ENCODE results near the gene SEC24D. TPM values are rescaled to one million over a fixed set of nuclear protein-coding genes. Genes with fewer than 3 reads are reported as not detected.

Gene SEC24D
- total RNA-seq, 1 experiment from 2014 or later, result 61.5 TPM

GRCh38 chr4:118751629-118752323 is 84.2 kb downstream of the SEC24D start:
- Mint-ChIP-seq H3K27me3 (ENCODE audit: low read depth) (no peaks in the 10 kb centered on the region), H3K4me1 (peaks cover 13 to 15% of the 10 kb centered on the region in 2 experiments), H3K9me3 (no peaks in the 10 kb centered on the region), H3K27ac (no peak overlapping the region), H3K36me3 (ENCODE audit: insufficient read depth in 1 of 3, low read depth in 3 of 3) (peaks cover 10 to 25% (median 15%) of the 10 kb centered on the region in 3 experiments; a peak in 6 of 7 replicates), H3K4me3 (no peak overlapping the region)
- H3K56ac ChIP-seq (ENCODE audit: insufficient read length, low read depth, low read length), result no peak overlapping the region
- H3K9me3 ChIP-seq (ENCODE audit: control insufficient read depth, low read depth, low read length), result no peaks in the 10 kb centered on the region
- H3K18ac ChIP-seq (ENCODE audit: insufficient read length, low read depth, low read length), result no peak overlapping the region
- no peak overlapping the region for H4K5ac ChIP-seq (ENCODE audit: insufficient read length, low read depth, low read length)
- no peak overlapping the region for H3K9ac ChIP-seq (ENCODE audit: extremely low read depth, insufficient read length, low read length)
- H3K23me2 ChIP-seq (ENCODE audit: insufficient read length, low read depth, low read length, poor library complexity, severe bottlenecking), result no peaks in the 10 kb centered on the region
- no peak for DNase-seq
- H3T11ph ChIP-seq (ENCODE audit: low read length), result no peak overlapping the region
- no peak overlapping the region for H2BK12ac ChIP-seq (ENCODE audit: insufficient read length, low read depth, low read length)
- no peak overlapping the region for H2AK5ac ChIP-seq (ENCODE audit: insufficient read length, low read length)
- no peak overlapping the region for H3K4ac ChIP-seq (ENCODE audit: low read depth, low read length)
- H3K79me1 ChIP-seq (ENCODE audit: insufficient read depth, low read depth, low read length, poor library complexity, severe bottlenecking), result no peaks in the 10 kb centered on the region
- H4K91ac ChIP-seq (ENCODE audit: insufficient read length, low read depth, low read length), result no peak overlapping the region
- no peaks in the 10 kb centered on the region for H3K4me1 ChIP-seq (ENCODE audit: insufficient read depth, low read length)
- no peaks in the 10 kb centered on the region for H4K20me1 ChIP-seq (ENCODE audit: control insufficient read depth, insufficient read depth, insufficient read length)
- no peak overlapping the region for H2BK20ac ChIP-seq (ENCODE audit: low read depth, low read length, poor library complexity, severe bottlenecking)
- no peak overlapping the region for H4K8ac ChIP-seq (replicated peaks; ENCODE audit: insufficient read length, low read depth, low read length)
- no peak overlapping the region for H2BK120ac ChIP-seq (ENCODE audit: low read depth, low read length, poor library complexity, severe bottlenecking)
- no peaks in the 10 kb centered on the region; the same call in 1 of the 2 replicates for H3K79me2 ChIP-seq (ENCODE audit: insufficient read depth, low read length)
- no CpG with 5 or more reads among the region's 2 CpGs for WGBS (ENCODE audit: extremely low coverage, insufficient read length, low lambda C conversion rate)
- H2AFZ ChIP-seq (ENCODE audit: low read length), result no peak overlapping the region
- H3K23ac ChIP-seq (ENCODE audit: insufficient read length, low read depth, low read length), result no peak overlapping the region
- no peak overlapping the region for H2BK15ac ChIP-seq (ENCODE audit: low read depth, low read length)
- no peak overlapping the region for H3K14ac ChIP-seq (ENCODE audit: insufficient read depth, low read length)
- H2BK5ac ChIP-seq (ENCODE audit: insufficient read length, low read length), result no peak overlapping the region
- no peak overlapping the region for H3K4me2 ChIP-seq (ENCODE audit: insufficient read depth, insufficient read length, low read length)
- H3K27me3 ChIP-seq (ENCODE audit: insufficient read depth, low read length), result no peaks in the 10 kb centered on the region
- no peak overlapping the region for H3K27ac ChIP-seq (ENCODE audit: insufficient read length, low read depth, low read length)
- TF ChIP-seq CTCF (conservative IDR thresholded peaks at IDR 0.05), result no peak
